Tibial artery (tissue), 4 donors: Measurements from ENCODE around the gene KCNA4.

Source experiments
- DNase-seq, 2 donors: peaks; one replicate each; pipeline ENCODE4 v3.0.0-alpha.2; 2019
- H3K27ac ChIP-seq, 2 donors: fragments of 200-600 bp; sonication (generic) in 1 of 2; 1 replicate in 1 of 2; 2 replicates in 1 of 2; pipeline ENCODE4 v1.5.1; 2018 to 2019; ENCODE audit warnings: mild to moderate bottlenecking in 1 of 2
- H3K27me3 ChIP-seq, 2 donors: fragments of 200-600 bp; sonication (generic) in 1 of 2; one replicate each; pipeline versions ENCODE4 v1.5.1 to v1.6.0; 2016 to 2019
- H3K36me3 ChIP-seq, 3 donors: fragments of 200-600 bp; sonication (generic) in 2 of 3; one replicate each; pipeline ENCODE4 v1.5.1; 2016 to 2019; ENCODE audit warnings: mild to moderate bottlenecking in 2 of 3
- H3K4me1 ChIP-seq, 4 donors: fragments of 200-600 bp; sonication (generic) in 2 of 4; 1 replicate in 3 of 4; 2 replicates in 1 of 4; pipeline ENCODE4 v1.5.1; 2016 to 2019
- H3K4me3 ChIP-seq, 2 donors: fragments of 200-600 bp; sonication (generic) in 1 of 2; 1 replicate in 1 of 2; 2 replicates in 1 of 2; pipeline ENCODE4 v1.5.1; 2018 to 2019; ENCODE audit warnings: mild to moderate bottlenecking in 2 of 2
- H3K9me3 ChIP-seq, 3 donors: fragments of 200-600 bp; sonication (generic) in 1 of 3; one replicate each; pipeline ENCODE4 v1.5.1; 2016 to 2019
- CTCF ChIP-seq, 2 experiments: fragments of 200-600 bp in 1 of 2; fragments of 450-650 bp in 1 of 2; IDR thresholded peaks; one replicate each; pipeline ENCODE4 v1.5.1; 2017 to 2019; ENCODE audit warnings: antibody characterized with exemption in 2 of 2, mild to moderate bottlenecking in 1 of 2, moderate library complexity in 1 of 2
- intact Hi-C: fragments of 100-400 bp; cut with DNase I; formaldehyde crosslinking; loops from one replicate; pipeline ENCODE4 v1.15.0; 2023; ENCODE audit warnings: low total_unique reads

The KCNA4 gene

GRCh38 chr11:30023074-30023473 is 6.2 kb upstream of the KCNA4 start:
- Histone ChIP-seq H3K9me3 (no peaks in the 10 kb centered on the region), H3K27ac (no peak overlapping the region), H3K36me3 (no peaks in the 10 kb centered on the region), H3K4me1 (peaks cover 0 to 5% (median 0%) of the 10 kb centered on the region in 4 donors), H3K27me3 (no peaks in the 10 kb centered on the region), H3K4me3 (no peak overlapping the region)
- no peak for DNase-seq
- TF ChIP-seq CTCF (IDR thresholded peaks at IDR 0.05): no peak
- intact Hi-C loops: no loop called here

GRCh38 chr11:30019481-30019880 is 2.7 kb upstream of the KCNA4 start:
- no peaks in the 10 kb centered on the region for H3K36me3 ChIP-seq
- intact Hi-C loops: no loop called here
- peaks cover 0 to 19% (median 14%) of the 10 kb centered on the region in 4 donors for H3K4me1 ChIP-seq
- no peak overlapping the region for H3K27ac ChIP-seq
- TF ChIP-seq CTCF (IDR thresholded peaks at IDR 0.05): no peak
- H3K4me3 ChIP-seq: no peak overlapping the region
- no peaks in the 10 kb centered on the region for H3K9me3 ChIP-seq
- H3K27me3 ChIP-seq: peaks cover 0 to 23% of the 10 kb centered on the region in 2 donors
- DNase-seq: no peak

- no peaks in the 10 kb centered on the region for H3K36me3 ChIP-seq
- H3K27ac ChIP-seq: no peak overlapping the region
- H3K4me1 ChIP-seq: peaks cover 0 to 19% (median 14%) of the 10 kb centered on the region in 4 donors
- H3K4me3 ChIP-seq: no peak overlapping the region
- intact Hi-C loops: no loop called here
- H3K27me3 ChIP-seq: peaks cover 0 to 23% of the 10 kb centered on the region in 2 donors
- no peak for DNase-seq
- H3K9me3 ChIP-seq: no peaks in the 10 kb centered on the region
- TF ChIP-seq CTCF (IDR thresholded peaks at IDR 0.05): no peak
Measured at GRCh38 chr11:30018495-30018894, 1.7 kb upstream of the KCNA4 start.

- TF ChIP-seq CTCF (IDR thresholded peaks at IDR 0.05): no peak
- peaks cover 0 to 27% of the 10 kb centered on the region in 2 donors for H3K27me3 ChIP-seq
- no peaks in the 10 kb centered on the region for H3K9me3 ChIP-seq
- DNase-seq: no peak
- intact Hi-C loops: no loop called here
- no peaks in the 10 kb centered on the region for H3K36me3 ChIP-seq
- H3K27ac ChIP-seq: no peak overlapping the region
- peaks cover 0 to 17% (median 12%) of the 10 kb centered on the region in 4 donors for H3K4me1 ChIP-seq
- H3K4me3 ChIP-seq: peak overlapping the region; percentile 31 to 46
Measured at GRCh38 chr11:30017445-30017895, 640 bp upstream of the KCNA4 start.

- H3K4me3 ChIP-seq: peak overlapping the region; percentile 31 to 46
- H3K36me3 ChIP-seq: no peaks in the 10 kb centered on the region
- intact Hi-C loops: no loop called here
- peaks cover 0 to 17% (median 12%) of the 10 kb centered on the region in 4 donors for H3K4me1 ChIP-seq
- no peaks in the 10 kb centered on the region for H3K9me3 ChIP-seq
- H3K27me3 ChIP-seq: peaks cover 0 to 27% of the 10 kb centered on the region in 2 donors
- TF ChIP-seq CTCF (IDR thresholded peaks at IDR 0.05): no peak
- no peak overlapping the region for H3K27ac ChIP-seq
- DNase-seq: no peak
Measured at GRCh38 chr11:30015725-30016412, 961 bp downstream of the KCNA4 start.
